WTC11 (cell line): Measurements from ENCODE around the gene ZNF277. TPM values are rescaled to one million over a fixed set of nuclear protein-coding genes. Genes with fewer than 3 reads are reported as not detected.

Source experiments
- ATAC-seq: fragments of 200-7000 bp; cut with Tn5 transposase; 2 replicates; pipeline ENCODE4 v1.10.0; 2021; ENCODE audit warnings: mild to moderate bottlenecking, moderate library complexity
- CTCF ChIA-PET: fragments of 300-600 bp; sonication (Branson Sonifier 250); formaldehyde crosslinking; loops from one replicate; lab custom pipeline; 2021; ENCODE audit warnings: antibody characterized with exemption; lab: Charles Lee
- POLR2A ChIA-PET: fragments of 350-600 bp; sonication (Branson Sonifier 250); formaldehyde crosslinking; loops from one replicate; lab custom pipeline; 2021; ENCODE audit warnings: antibody characterized with exemption; lab: Charles Lee
- DNase-seq: peaks from one replicate; pipeline ENCODE4 v3.0.0; 2021; ENCODE audit warnings: low spot score
- H3K27ac Mint-ChIP-seq: 2 replicates; pipeline ENCODE4 v1.8.0; 2021; ENCODE audit warnings: mixed read lengths
- H3K27me3 Mint-ChIP-seq: 2 replicates; pipeline ENCODE4 v1.8.0; 2021; ENCODE audit warnings: low read depth, mild to moderate bottlenecking, moderate library complexity, mixed read lengths
- H3K36me3 Mint-ChIP-seq: 2 replicates; pipeline ENCODE4 v1.8.0; 2021; ENCODE audit warnings: mixed read lengths
- H3K4me1 Mint-ChIP-seq: 2 replicates; pipeline ENCODE4 v1.8.0; 2022; ENCODE audit warnings: mixed read lengths
- H3K4me3 Mint-ChIP-seq: 2 replicates; pipeline ENCODE4 v1.8.0; 2021; ENCODE audit warnings: mild to moderate bottlenecking, moderate library complexity, mixed read lengths
- H3K9me3 Mint-ChIP-seq: 2 replicates; pipeline ENCODE4 v1.8.0; 2021; ENCODE audit warnings: mixed read lengths
- ATF1 ChIP-seq: sonication (generic); formaldehyde crosslinking; IDR thresholded peaks from 2 replicates; pipeline ENCODE4 v1.8.1; 2023; ENCODE audit warnings: mild to moderate bottlenecking, moderate library complexity, missing genetic modification reagents
- CREM ChIP-seq: sonication (generic); formaldehyde crosslinking; IDR thresholded peaks from 2 replicates; pipeline ENCODE4 v1.8.1; 2022; ENCODE audit warnings: mild to moderate bottlenecking, missing genetic modification reagents, moderate library complexity
- ELF4 ChIP-seq: sonication (generic); formaldehyde crosslinking; IDR thresholded peaks from 2 replicates; pipeline ENCODE4 v1.8.1; 2022; ENCODE audit warnings: low read depth, mild to moderate bottlenecking, moderate library complexity, missing genetic modification reagents
- ERG ChIP-seq: fragments of 250-450 bp; sonication (Bioruptor Pico); IDR thresholded peaks from 2 replicates; pipeline ENCODE4 v1.8.0; 2021; ENCODE audit warnings: mild to moderate bottlenecking
- ETV6 ChIP-seq: sonication (generic); formaldehyde crosslinking; IDR thresholded peaks from 2 replicates; pipeline ENCODE4 v1.8.1; 2022; ENCODE audit warnings: mild to moderate bottlenecking, missing genetic modification reagents
- MLX ChIP-seq: sonication (generic); formaldehyde crosslinking; IDR thresholded peaks from 2 replicates; pipeline ENCODE4 v1.8.1; 2023; ENCODE audit warnings: mild to moderate bottlenecking, missing genetic modification reagents, moderate library complexity
- NFE2L1 ChIP-seq: sonication (generic); formaldehyde crosslinking; IDR thresholded peaks from 2 replicates; pipeline ENCODE4 v1.8.1; 2023; ENCODE audit warnings: missing genetic modification reagents
- NFYB ChIP-seq: sonication (generic); formaldehyde crosslinking; conservative IDR thresholded peaks from 2 replicates; pipeline ENCODE4 v1.8.0; 2022; ENCODE audit warnings: low read depth, missing genetic modification reagents
- SMAD4 ChIP-seq: sonication (generic); formaldehyde crosslinking; IDR thresholded peaks from 2 replicates; pipeline ENCODE4 v1.8.0; 2022; ENCODE audit warnings: mild to moderate bottlenecking, missing genetic modification reagents
- SP1 ChIP-seq: sonication (generic); formaldehyde crosslinking; conservative IDR thresholded peaks from 2 replicates; pipeline ENCODE4 v1.8.1; 2022; ENCODE audit warnings: missing genetic modification reagents
- TCF7 ChIP-seq: sonication (generic); formaldehyde crosslinking; IDR thresholded peaks from 2 replicates; pipeline ENCODE4 v1.8.0; 2022; ENCODE audit warnings: mild to moderate bottlenecking, low read depth, missing genetic modification reagents, moderate library complexity
- TEAD1 ChIP-seq: sonication (generic); formaldehyde crosslinking; IDR thresholded peaks from 2 replicates; pipeline ENCODE4 v1.8.0; 2022; ENCODE audit warnings: mild to moderate bottlenecking, missing genetic modification reagents
- USF1 ChIP-seq: sonication (generic); formaldehyde crosslinking; IDR thresholded peaks from 2 replicates; pipeline ENCODE4 v1.8.0; 2022; ENCODE audit warnings: mild to moderate bottlenecking, missing genetic modification reagents
- ZNF232 ChIP-seq: sonication (generic); formaldehyde crosslinking; IDR thresholded peaks from 2 replicates; pipeline ENCODE4 v1.8.0; 2022; ENCODE audit warnings: mild to moderate bottlenecking, missing genetic modification reagents
- ZNF423 ChIP-seq: fragments of 250-450 bp; sonication (Bioruptor Pico); IDR thresholded peaks from 2 replicates; pipeline ENCODE4 v2.1.2; 2022; ENCODE audit warnings: mild to moderate bottlenecking, moderate library complexity
- ZSCAN18 ChIP-seq: fragments of 250-450 bp; sonication (Bioruptor Pico); IDR thresholded peaks from 2 replicates; pipeline ENCODE4 v2.1.2; 2022; ENCODE audit warnings: mild to moderate bottlenecking, moderate library complexity
- total RNA-seq: library from RNA; stranded (reverse); gene quantifications from 3 replicates; pipeline ENCODE4 v1.2.3, GENCODE V29; 2021
- TF ChIP-seq, protein P1 (sequence below): sonication (generic); formaldehyde crosslinking; IDR thresholded peaks from 2 replicates; pipeline ENCODE4 v1.8.1; 2022; ENCODE audit warnings: low read depth, missing genetic modification reagents, borderline replicate concordance
- TF ChIP-seq, protein P2 (sequence below): sonication (generic); formaldehyde crosslinking; IDR thresholded peaks from 2 replicates; pipeline ENCODE4 v1.8.1; 2022; ENCODE audit warnings: mild to moderate bottlenecking, moderate library complexity, missing genetic modification reagents
- TF ChIP-seq, protein P3 (sequence below): sonication (generic); formaldehyde crosslinking; conservative IDR thresholded peaks from 2 replicates; pipeline ENCODE4 v1.8.1; 2022; ENCODE audit warnings: mild to moderate bottlenecking, missing genetic modification reagents
- TF ChIP-seq, protein P4 (sequence below): sonication (generic); formaldehyde crosslinking; IDR thresholded peaks from 2 replicates; pipeline ENCODE4 v1.8.1; 2023; ENCODE audit warnings: mild to moderate bottlenecking, missing genetic modification reagents
- TF ChIP-seq, protein P5 (sequence below): sonication (generic); formaldehyde crosslinking; IDR thresholded peaks from 2 replicates; pipeline ENCODE4 v1.8.0; 2023; ENCODE audit warnings: missing genetic modification reagents
- TF ChIP-seq, protein P6 (sequence below): fragments of 250-450 bp; sonication (Bioruptor Pico); IDR thresholded peaks from 2 replicates; pipeline ENCODE4 v1.9.0; 2021; ENCODE audit warnings: mild to moderate bottlenecking

The ZNF277 gene
- total RNA-seq, 1 experiment from 2014 or later: 22.5 TPM

DNA sequence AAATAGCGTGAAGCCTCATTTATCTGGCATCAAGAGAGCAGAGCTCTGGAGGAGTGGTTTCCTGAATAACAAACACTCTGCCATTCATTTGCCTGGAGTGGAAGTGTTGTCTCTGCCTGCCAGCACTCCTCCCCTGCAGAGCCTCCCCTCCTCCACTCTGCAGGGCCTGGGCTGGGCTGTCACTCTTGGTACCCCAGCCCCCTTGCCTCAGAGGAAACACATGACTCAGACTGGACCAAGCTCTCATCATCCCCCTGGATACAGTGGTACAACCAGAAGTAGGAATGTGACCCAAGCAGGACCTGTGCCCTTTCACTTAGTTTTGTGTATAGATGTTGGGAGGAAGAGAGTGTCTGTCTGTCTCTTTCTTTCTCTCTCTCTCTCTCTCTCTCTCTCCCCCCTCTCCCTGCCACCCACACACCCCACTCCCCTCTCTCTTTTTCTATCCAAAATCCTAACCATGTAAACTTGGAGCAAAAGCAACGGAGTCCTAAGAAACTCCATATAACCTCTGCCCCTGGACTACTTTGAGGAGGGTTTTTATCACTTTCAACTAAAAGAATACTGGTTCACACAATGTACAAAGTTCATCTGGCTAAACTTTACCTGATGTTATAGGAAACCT, 44.2 kb upstream of the ZNF277 start (continued):
- TF ChIP-seq TEAD1 (CRISPR knock-in tag) (peak; percentile 35; the same call in 1 of the 2 replicates), ETV6 (CRISPR knock-in tag) (no peak), USF1 (peak; percentile 51; the same call in 1 of the 2 replicates), ATF1 (CRISPR knock-in tag) (no peak), ELF4 (CRISPR knock-in tag) (no peak)
- TF ChIP-seq, protein P1, sequence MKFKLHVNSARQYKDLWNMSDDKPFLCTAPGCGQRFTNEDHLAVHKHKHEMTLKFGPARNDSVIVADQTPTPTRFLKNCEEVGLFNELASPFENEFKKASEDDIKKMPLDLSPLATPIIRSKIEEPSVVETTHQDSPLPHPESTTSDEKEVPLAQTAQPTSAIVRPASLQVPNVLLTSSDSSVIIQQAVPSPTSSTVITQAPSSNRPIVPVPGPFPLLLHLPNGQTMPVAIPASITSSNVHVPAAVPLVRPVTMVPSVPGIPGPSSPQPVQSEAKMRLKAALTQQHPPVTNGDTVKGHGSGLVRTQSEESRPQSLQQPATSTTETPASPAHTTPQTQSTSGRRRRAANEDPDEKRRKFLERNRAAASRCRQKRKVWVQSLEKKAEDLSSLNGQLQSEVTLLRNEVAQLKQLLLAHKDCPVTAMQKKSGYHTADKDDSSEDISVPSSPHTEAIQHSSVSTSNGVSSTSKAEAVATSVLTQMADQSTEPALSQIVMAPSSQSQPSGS (CRISPR knock-in tag): no peak

- peak overlapping the region; percentile 65 for H3K27ac Mint-ChIP-seq
- ATAC-seq: no peak
- no peaks in the 10 kb centered on the region for H3K9me3 Mint-ChIP-seq
- H3K36me3 Mint-ChIP-seq: no peaks in the 10 kb centered on the region
- H3K27me3 Mint-ChIP-seq: no peaks in the 10 kb centered on the region
- TF ChIP-seq ZNF232 (CRISPR knock-in tag) (no peak), NFE2L1 (CRISPR knock-in tag) (no peak), NFYB (CRISPR knock-in tag) (no peak), TCF7 (CRISPR knock-in tag) (no peak), ZNF423 (CRISPR knock-in tag) (no peak), MLX (CRISPR knock-in tag) (no peak), CREM (CRISPR knock-in tag) (no peak), SP1 (CRISPR knock-in tag) (no peak), TEAD1 (CRISPR knock-in tag) (no peak), ETV6 (CRISPR knock-in tag) (no peak), SMAD4 (CRISPR knock-in tag) (no peak), ZSCAN18 (no peak), ERG (CRISPR knock-in tag) (no peak)
- TF ChIP-seq, protein P2, sequence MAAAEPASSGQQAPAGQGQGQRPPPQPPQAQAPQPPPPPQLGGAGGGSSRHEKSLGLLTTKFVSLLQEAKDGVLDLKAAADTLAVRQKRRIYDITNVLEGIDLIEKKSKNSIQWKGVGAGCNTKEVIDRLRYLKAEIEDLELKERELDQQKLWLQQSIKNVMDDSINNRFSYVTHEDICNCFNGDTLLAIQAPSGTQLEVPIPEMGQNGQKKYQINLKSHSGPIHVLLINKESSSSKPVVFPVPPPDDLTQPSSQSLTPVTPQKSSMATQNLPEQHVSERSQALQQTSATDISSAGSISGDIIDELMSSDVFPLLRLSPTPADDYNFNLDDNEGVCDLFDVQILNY (CRISPR knock-in tag): no peak
- TF ChIP-seq, protein P1 (CRISPR knock-in tag): no peak
- TF ChIP-seq, protein P3, sequence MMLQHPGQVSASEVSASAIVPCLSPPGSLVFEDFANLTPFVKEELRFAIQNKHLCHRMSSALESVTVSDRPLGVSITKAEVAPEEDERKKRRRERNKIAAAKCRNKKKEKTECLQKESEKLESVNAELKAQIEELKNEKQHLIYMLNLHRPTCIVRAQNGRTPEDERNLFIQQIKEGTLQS (CRISPR knock-in tag): no peak
- TF ChIP-seq, protein P4, sequence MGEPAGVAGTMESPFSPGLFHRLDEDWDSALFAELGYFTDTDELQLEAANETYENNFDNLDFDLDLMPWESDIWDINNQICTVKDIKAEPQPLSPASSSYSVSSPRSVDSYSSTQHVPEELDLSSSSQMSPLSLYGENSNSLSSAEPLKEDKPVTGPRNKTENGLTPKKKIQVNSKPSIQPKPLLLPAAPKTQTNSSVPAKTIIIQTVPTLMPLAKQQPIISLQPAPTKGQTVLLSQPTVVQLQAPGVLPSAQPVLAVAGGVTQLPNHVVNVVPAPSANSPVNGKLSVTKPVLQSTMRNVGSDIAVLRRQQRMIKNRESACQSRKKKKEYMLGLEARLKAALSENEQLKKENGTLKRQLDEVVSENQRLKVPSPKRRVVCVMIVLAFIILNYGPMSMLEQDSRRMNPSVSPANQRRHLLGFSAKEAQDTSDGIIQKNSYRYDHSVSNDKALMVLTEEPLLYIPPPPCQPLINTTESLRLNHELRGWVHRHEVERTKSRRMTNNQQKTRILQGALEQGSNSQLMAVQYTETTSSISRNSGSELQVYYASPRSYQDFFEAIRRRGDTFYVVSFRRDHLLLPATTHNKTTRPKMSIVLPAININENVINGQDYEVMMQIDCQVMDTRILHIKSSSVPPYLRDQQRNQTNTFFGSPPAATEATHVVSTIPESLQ (CRISPR knock-in tag): no peak
- TF ChIP-seq, protein P5, sequence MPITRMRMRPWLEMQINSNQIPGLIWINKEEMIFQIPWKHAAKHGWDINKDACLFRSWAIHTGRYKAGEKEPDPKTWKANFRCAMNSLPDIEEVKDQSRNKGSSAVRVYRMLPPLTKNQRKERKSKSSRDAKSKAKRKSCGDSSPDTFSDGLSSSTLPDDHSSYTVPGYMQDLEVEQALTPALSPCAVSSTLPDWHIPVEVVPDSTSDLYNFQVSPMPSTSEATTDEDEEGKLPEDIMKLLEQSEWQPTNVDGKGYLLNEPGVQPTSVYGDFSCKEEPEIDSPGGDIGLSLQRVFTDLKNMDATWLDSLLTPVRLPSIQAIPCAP (CRISPR knock-in tag): no peak
- TF ChIP-seq, protein P6, sequence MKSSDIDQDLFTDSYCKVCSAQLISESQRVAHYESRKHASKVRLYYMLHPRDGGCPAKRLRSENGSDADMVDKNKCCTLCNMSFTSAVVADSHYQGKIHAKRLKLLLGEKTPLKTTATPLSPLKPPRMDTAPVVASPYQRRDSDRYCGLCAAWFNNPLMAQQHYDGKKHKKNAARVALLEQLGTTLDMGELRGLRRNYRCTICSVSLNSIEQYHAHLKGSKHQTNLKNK: no peak
- H3K4me3 Mint-ChIP-seq: no peak overlapping the region
- peaks cover 46% of the 10 kb centered on the region for H3K4me1 Mint-ChIP-seq
- POLR2A ChIA-PET: interaction anchor here (0.5 to 1.1 kb wide), 2 partner anchors 39 to 43 kb away, joined by 3 to 4 read pairs; partner anchors contain the start of gene DOCK4
- CTCF ChIA-PET: no interaction called here
- DNase-seq: no peak
These were observed 43.5 kb upstream of the ZNF277 start for GRCh38 chr7:112162784-112163506.
